Stimulated activated CD8-positive, alpha-beta memory T cell treated with anti-CD3 and anti-CD28 coated beads, Interleukin-15, amount 100 ng/mL, for 1 hour (primary cell): Measurements from ENCODE around the gene ENDOV.

Experiments used
- DNase-seq: peaks from one replicate; pipeline ENCODE4 v3.0.0-alpha.2; 2020; ENCODE audit warnings: low read depth

Gene ENDOV

DNA sequence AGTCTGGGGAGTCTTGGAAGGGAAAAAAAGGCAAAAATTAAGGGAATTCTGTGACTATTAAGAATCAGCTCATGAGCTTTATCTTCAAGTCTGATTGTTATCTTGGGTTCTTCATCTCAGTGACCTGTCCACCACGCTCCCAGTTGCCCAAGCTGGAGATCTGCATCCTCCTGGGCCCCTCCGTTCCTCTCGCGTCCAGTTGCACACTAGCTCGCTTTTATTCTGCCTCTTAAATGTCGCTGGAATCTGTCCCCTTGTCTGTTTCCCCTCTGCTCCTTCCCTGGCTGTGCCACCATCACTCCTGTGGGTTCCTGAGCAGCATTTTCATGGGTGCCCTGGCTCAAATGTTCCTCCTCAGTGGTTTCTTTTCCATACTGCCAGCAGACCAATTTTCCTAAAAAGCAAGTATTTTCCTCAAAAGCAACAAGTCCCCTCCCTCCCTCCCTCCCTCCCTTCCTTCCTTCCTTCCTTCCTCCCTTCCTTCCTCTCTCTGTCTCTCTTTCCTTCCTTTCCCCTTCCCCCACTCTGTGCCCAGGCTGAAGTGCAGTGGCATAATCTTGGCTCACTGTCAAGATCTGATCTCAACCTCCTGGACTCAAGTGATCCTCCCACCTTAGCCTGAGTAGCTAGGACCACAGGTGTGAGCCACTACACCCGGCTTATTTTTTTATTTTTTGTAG lies 1.4 kb downstream of the ENDOV start:
- no peak for DNase-seq

DNA sequence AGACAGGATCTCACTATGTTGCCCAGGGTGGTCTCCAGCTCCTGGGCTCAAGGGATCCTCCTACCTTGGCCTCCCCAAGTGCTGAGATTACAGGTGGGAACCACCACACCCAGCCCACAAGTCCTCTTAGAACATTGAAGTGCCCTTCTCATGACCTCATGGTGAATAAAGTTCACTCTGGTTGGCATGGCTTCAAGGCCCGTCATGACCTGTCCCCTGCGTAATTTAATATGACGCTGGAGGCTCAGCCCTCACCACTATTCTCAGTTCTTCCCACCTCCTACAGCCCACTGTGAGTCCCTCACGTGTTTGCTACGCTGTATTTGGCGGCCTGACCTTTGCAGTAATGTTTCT lies 1.9 kb downstream of the ENDOV start:
- DNase-seq, result no peak

- DNase-seq, result no peak
Observed at GRCh38 chr17:80418589-80418988, 3.6 kb downstream of the ENDOV start.

- no peak for DNase-seq
Observed at GRCh38 chr17:80419255-80419654, 4.3 kb downstream of the ENDOV start.

DNA sequence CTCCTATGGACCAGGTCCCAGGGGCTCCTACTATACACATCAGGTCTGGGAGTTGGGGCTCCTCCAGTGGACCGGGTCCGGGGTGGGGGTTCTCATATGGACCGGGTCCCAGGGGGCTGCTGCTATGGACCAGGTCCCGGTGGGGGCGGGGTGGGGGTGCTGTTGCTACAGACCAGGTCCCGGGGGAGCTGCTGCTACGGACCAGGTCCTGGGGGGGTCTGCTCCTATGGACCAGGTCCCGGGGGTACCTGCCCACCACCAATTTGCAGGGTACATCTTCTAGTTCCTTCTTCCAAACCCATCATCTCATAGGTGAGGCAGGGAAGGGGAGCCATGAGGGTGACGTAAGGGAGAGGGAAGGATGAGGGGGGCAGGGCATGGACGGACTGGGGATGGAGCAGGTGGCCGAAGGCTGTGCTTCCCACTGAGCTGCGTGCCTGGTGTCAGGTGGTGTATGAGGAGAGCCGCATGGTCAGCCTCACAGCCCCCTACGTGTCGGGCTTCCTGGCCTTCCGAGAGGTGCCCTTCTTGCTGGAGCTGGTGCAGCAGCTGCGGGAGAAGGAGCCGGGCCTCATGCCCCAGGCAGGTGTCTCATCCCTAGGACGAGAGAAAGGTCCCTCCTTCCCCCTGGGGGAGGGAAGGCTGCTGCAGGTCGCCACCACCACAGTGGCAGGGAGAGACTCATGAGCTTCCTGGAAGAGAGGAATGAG lies 6.6 kb downstream of the ENDOV start:
- no peak for DNase-seq

DNA sequence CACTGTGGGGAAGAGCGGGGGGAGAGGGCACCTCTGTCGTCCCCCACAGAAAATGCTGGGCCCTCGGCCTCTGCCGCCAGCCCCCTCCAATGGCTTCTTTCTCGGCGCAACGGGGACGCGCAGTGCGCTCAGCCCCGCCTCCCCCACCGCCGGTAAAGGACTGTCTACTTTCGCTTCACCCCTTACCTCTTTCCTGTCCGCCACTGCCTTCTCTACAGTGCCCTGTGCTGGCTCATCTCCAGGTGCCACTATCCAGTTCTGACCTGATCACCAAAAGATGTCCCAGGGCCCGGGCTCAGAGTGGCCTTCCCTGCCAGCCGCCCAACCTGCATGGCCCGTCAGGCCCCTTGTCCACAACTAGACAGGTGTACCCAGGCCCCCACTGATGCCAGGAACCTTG lies 7.3 kb downstream of the ENDOV start:
- DNase-seq, result no peak

GRCh38 chr17:80422981-80423380 lies 8.0 kb downstream of the ENDOV start:
- no peak for DNase-seq

GRCh38 chr17:80423536-80424225 lies 8.7 kb downstream of the ENDOV start:
- no peak for DNase-seq

GRCh38 chr17:80424261-80424660 lies 9.3 kb downstream of the ENDOV start:
- DNase-seq, result no peak

GRCh38 chr17:80424878-80425765 lies 10.2 kb downstream of the ENDOV start:
- DNase-seq, result no peak

- DNase-seq, result no peak
Observed at GRCh38 chr17:80425835-80426426, 11.0 kb downstream of the ENDOV start.

DNA sequence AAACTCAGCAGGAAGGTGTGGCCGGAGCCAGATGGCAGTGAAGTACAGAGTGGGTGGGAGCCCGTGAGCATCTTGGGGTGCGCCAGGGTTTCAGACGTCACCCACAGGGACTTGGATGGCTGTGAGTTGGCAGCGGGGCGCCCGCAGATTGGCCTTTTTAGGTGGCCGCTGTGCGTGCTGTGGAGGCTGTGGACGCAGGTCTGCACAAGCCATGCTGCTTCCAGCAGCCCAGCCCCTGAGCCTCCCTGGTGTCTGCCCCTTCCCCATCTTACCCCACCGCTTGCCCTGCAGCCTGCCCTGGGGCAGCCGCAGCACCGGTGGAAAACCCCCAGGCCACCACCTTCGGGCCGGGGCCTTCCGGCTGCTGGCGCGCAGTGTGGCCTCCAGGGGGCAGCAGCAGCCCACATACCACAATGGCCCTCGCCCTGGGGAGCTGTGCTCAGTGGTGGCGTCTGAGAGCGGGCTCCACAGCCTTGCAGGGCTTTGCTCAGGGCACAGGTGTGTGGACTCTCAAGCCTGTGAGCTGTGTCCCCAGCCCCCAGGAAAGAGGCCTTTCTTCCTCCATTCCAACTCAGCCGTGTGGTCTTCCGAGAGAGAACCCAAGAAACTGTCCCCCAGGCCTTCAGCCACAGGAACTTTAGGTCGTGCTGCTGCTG lies 11.8 kb downstream of the ENDOV start:
- DNase-seq, result peak; percentile 74

DNA sequence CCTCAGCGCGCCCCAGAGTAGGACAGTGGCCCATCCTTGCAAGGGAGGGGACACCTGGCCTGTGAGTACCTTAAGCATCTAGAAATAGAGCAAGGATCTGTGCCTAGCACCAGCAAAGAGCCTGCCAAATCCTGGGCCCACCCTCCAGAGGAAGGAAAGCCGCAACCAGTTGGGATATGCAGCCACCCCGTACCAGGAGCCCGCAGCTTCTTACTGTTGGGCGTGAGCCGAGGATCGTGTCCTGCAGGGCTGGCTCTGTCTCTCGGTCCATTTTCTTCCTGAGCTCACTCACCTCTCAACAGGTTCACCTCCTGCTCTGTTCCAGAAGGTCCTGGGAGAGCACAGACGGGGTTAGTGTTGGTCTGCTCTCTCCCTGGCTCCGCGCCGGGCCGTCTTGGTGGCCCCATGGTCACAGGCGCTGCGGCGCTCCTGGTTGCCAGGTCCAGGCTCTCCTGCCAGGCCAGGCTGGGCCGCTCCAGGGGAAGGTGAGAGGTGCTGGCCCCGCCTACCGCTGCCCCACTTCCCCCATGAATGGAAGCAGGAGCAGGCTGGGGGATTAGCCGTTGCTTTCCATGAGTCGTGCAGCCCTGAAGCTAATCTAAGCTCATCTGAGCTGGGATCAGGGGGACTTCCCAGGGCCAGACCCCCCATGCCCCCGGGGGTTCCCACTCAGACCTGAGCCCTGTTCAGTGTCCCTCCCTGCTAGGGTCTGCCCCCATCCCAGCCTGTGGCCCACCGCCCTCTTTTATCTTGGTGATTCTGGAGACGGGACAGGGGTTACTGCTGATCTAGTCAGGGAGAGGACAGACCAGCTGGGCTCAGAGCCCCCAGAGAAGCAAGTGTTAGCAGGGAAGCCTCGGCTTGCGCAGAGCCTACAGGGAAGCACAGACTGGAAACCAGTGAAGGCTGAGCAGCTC lies 12.7 kb downstream of the ENDOV start:
- DNase-seq, result no peak

DNA sequence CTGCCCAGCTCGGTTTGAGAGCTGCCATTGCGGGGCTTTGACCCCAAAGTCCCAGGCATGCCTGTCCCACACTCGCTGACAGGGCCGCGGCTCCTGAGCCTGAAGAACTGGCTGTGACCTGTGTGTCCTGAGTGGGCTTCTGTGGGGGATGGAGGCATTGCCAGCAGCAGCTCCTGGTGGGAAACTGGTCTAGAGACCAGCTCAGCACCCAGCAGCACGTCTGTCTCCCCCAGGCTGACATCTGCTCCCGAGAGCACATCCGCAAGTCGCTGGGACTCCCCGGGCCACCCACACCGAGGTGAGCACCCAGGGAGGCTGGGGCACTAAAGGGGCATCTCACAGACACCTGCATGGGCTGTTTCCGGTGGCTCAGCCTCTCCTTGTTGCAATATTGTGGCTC lies 13.4 kb downstream of the ENDOV start:
- no peak for DNase-seq

- DNase-seq, result no peak
Observed at GRCh38 chr17:80428796-80429195, 13.8 kb downstream of the ENDOV start.

- DNase-seq, result no peak
Observed at GRCh38 chr17:80429356-80430275, 14.6 kb downstream of the ENDOV start.

GRCh38 chr17:80430446-80431245 lies 15.7 kb downstream of the ENDOV start:
- DNase-seq, result no peak
